Panc1 (cell line): Measurements from ENCODE around the gene PTGES. TPM values are rescaled to one million over a fixed set of nuclear protein-coding genes. Genes with fewer than 3 reads are reported as not detected.
"Not testable (repeated sequence)": the region's sequence is repeated elsewhere in the genome, so short reads cannot be mapped to it uniquely, and the experiment has no call there.

Experiments
- ATAC-seq: fragments of 200-7000 bp; cut with Tn5 transposase; 2 replicates; pipeline ENCODE4 v1.9.1; 2020; ENCODE audit warnings: mild to moderate bottlenecking, moderate library complexity
- BruUV-seq: library from RNA; stranded (reverse); fragments of 400-500 nt; replicated peaks from 2 replicates; lab custom pipeline; 2021; lab: Mats Ljungman, UMichigan
- CTCF ChIA-PET: fragments of 300-600 bp; sonication (Branson Sonifier 250); formaldehyde crosslinking; loops from one replicate; lab custom pipeline; 2022; ENCODE audit warnings: antibody characterized with exemption; lab: Charles Lee
- POLR2A ChIA-PET: fragments of 300-600 bp; sonication (Branson Sonifier 250); formaldehyde crosslinking; loops from one replicate; lab custom pipeline; 2022; ENCODE audit warnings: antibody characterized with exemption; lab: Charles Lee
- DNase-seq: peaks from one replicate; pipeline ENCODE4 v3.0.0-alpha.2; 2010; ENCODE audit warnings: low read depth, low spot score
- H3K27ac ChIP-seq: 2 replicates; pipeline ENCODE4 v1.5.1; 2011; ENCODE audit warnings: mild to moderate bottlenecking, low read length, inconsistent platforms
- H3K27me3 ChIP-seq: fragments of 200-500 bp; sonication (Bioruptor generic); 2 replicates; pipeline ENCODE4 v1.6.0; 2014; ENCODE audit warnings: low read length, inconsistent platforms; ENCODE audit not compliant: control insufficient read depth, insufficient read depth
- H3K36me3 ChIP-seq: fragments of 200-500 bp; sonication (Bioruptor generic); 2 replicates; pipeline ENCODE4 v1.5.1; 2014; ENCODE audit warnings: inconsistent platforms, mild to moderate bottlenecking, low read length, moderate library complexity; ENCODE audit not compliant: control insufficient read depth, insufficient read depth
- H3K4me1 ChIP-seq: 2 replicates; pipeline ENCODE4 v1.5.1; 2011; ENCODE audit warnings: inconsistent platforms, mild to moderate bottlenecking, low read length, moderate library complexity; ENCODE audit not compliant: control insufficient read depth, insufficient read depth
- H3K4me3 ChIP-seq, 2 experiments: 2 replicates each; pipeline ENCODE4 v1.5.1; 2011 to 2012; ENCODE audit warnings: low read depth in 2 of 2, low read length in 2 of 2, mild to moderate bottlenecking in 2 of 2, inconsistent platforms in 1 of 2, moderate library complexity in 1 of 2
- H3K9me3 ChIP-seq: fragments of 200-500 bp; sonication (Bioruptor generic); 2 replicates; pipeline ENCODE4 v1.5.1; 2014; ENCODE audit warnings: low read depth, mild to moderate bottlenecking, inconsistent platforms, low read length, moderate library complexity; ENCODE audit not compliant: control insufficient read depth, insufficient read depth
- CTCF ChIP-seq: fragments of 450-650 bp; IDR thresholded peaks from 2 replicates; pipeline ENCODE4 v1.5.1; 2017; ENCODE audit warnings: mild to moderate bottlenecking
- POLR2AphosphoS5 ChIP-seq: IDR thresholded peaks from 2 replicates; pipeline ENCODE4 v1.6.1; 2012; ENCODE audit warnings: mild to moderate bottlenecking, low read depth, low read length, moderate library complexity
- REST ChIP-seq, 2 experiments: IDR thresholded peaks; 2 replicates each; pipeline ENCODE4 v1.6.1; 2011 to 2012; ENCODE audit warnings: low read depth in 2 of 2, control low read depth in 1 of 2, low read length in 1 of 2, mild to moderate bottlenecking in 1 of 2, moderate library complexity in 1 of 2; ENCODE audit not compliant: insufficient read depth in 1 of 2
- SIN3A ChIP-seq: IDR thresholded peaks from 2 replicates; pipeline ENCODE4 v1.6.1; 2012; ENCODE audit warnings: low read depth, mild to moderate bottlenecking, low read length, moderate library complexity, borderline replicate concordance; ENCODE audit not compliant: insufficient read depth
- TCF7L2 ChIP-seq: IDR thresholded peaks from 2 replicates; pipeline ENCODE4 v1.6.1; 2011; ENCODE audit warnings: mild to moderate bottlenecking, low read depth, low read length, inconsistent platforms
- in situ Hi-C: cut with HindIII; loops from 2 replicates; pipeline ENCODE4 v1.10.0; 2016; ENCODE audit warnings: low sequenced_read_pairs, low pct_unique_long_range_greater_than_20kb
- intact Hi-C: fragments of 100-400 bp; cut with micrococcal nuclease; formaldehyde crosslinking; loops from one replicate; pipeline ENCODE4 v1.10.0; 2022; ENCODE audit not compliant: unreplicated experiment
- total RNA-seq: library from RNA; stranded (reverse); gene quantifications from one replicate; pipeline ENCODE4 v1.2.1, GENCODE V29; 2021; ENCODE audit not compliant: unreplicated experiment

PTGES gene
- total RNA-seq, 1 experiment from 2014 or later = 1.1 TPM

- DNase-seq (no peak), ATAC-seq (no peak)
- H3K4me1 ChIP-seq = no peaks in the 10 kb centered on the region
- POLR2A ChIA-PET = no interaction called here
- no peaks in the 10 kb centered on the region for H3K36me3 ChIP-seq
- H3K4me3 ChIP-seq = no peak overlapping the region
- in situ Hi-C loops (no loop called here), intact Hi-C loops (no loop called here)
- H3K27me3 ChIP-seq = no peaks in the 10 kb centered on the region
- BruUV-seq = no TSS peak
- CTCF ChIA-PET = no interaction called here
- H3K27ac ChIP-seq = no peak overlapping the region
- TF ChIP-seq POLR2AphosphoS5 (no peak), TCF7L2 (no peak), CTCF (no peak), REST (IDR thresholded peaks at IDR 0.05; ENCODE audit: insufficient read depth in 1 of 2, low read depth in 2 of 2, low read length in 1 of 2) (no peak), SIN3A (no peak)
- no peaks in the 10 kb centered on the region for H3K9me3 ChIP-seq
Observed at GRCh38 chr9:129786481-129786880, 33.6 kb upstream of the PTGES start.

DNA sequence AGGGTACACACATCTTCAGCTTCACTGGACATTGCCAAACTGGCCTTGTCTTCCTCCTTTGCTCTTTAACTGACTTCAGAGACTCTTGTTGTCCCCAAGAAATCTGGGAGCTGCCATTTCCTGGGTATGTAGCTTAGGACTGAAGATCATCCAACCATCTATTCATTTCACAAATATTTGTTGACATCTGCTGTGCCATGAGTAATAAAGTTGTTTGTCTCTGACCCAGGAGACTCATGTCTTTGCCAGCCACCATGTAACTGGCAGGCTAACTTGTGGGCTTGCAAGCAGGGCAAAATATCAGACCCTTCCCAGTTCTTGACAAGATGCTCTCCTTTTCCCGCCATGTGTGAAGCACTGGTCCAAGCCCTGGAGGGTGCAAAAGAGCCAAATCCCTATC lies 33.0 kb upstream of the PTGES start:
- POLR2A ChIA-PET = no interaction called here
- TF ChIP-seq TCF7L2 (no peak), REST (IDR thresholded peaks at IDR 0.05; ENCODE audit: insufficient read depth in 1 of 2, low read depth in 2 of 2, low read length in 1 of 2) (no peak)
- no peaks in the 10 kb centered on the region for H3K4me1 ChIP-seq
- no peak overlapping the region for H3K27ac ChIP-seq
- intact Hi-C loops = no loop called here
- BruUV-seq = no TSS peak
- in situ Hi-C loops = no loop called here
- no peaks in the 10 kb centered on the region for H3K9me3 ChIP-seq
- ATAC-seq = no peak
- no peak overlapping the region for H3K4me3 ChIP-seq
- no peaks in the 10 kb centered on the region for H3K36me3 ChIP-seq
- no peak for DNase-seq
- CTCF ChIA-PET = interaction anchor here (0.7 kb wide), 1 partner anchor 641 kb away, joined by 3 read pairs; no protein-coding TSS in a partner anchor
- H3K27me3 ChIP-seq = no peaks in the 10 kb centered on the region

DNA sequence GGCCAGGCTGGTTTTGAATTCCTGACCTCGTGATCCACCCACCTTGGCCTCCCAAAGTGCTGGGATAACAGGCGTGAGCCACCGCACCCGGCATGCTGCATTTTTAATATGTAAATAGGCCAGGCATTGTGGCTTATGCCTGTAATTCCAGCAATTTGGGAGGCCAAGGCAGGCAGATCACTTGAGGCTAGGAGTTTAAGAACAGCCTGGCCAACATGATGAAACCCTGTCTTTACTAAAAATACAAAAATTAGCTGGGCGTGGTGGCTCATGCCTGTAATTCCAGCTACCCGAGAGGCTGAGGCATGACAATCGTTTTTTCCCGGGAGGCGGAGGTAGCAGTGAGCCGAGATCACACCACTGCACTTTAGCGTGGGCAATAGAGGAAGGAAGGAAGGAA lies 32.1 kb upstream of the PTGES start:
- CTCF ChIA-PET, H3K9me3 ChIP-seq, BruUV-seq, H3K36me3 ChIP-seq, H3K4me3 ChIP-seq, H3K27ac ChIP-seq, H3K27me3 ChIP-seq, POLR2A ChIA-PET, DNase-seq, in situ Hi-C loops, ATAC-seq, H3K4me1 ChIP-seq: not testable (repeated sequence)
- intact Hi-C loops = loop anchor here (5.0 kb wide), 1 partner anchor 143 kb away; the partner anchor contains the start of gene ASB6
